Omental fat pad (tissue), 4 donors: ENCODE measurements around the gene HOXC11. TPM values are rescaled to one million over a fixed set of nuclear protein-coding genes. Genes with fewer than 3 reads are reported as not detected.
A peak's percentile ranks its signal among the peaks of the same experiment; 100 is the strongest.

Experiments
- ATAC-seq: fragments of 150-250 bp; one replicate; pipeline ENCODE4 v1.9.1; 2016; ENCODE audit warnings: mild to moderate bottlenecking, moderate library complexity; ENCODE audit not compliant: low FRiP score
- DNase-seq: peaks from one replicate; pipeline ENCODE4 v3.0.0-alpha.2; 2019; ENCODE audit warnings: low spot score
- total RNA-seq, 4 donors: library from RNA; depleted of rRNA; stranded (reverse); fragments of >200 nt; gene quantifications; one replicate each; pipeline ENCODE4 v1.1.0, GENCODE V29; 2016
- TF ChIP-seq, protein P1 (sequence below), 3 donors: fragments of 450-650 bp; IDR thresholded peaks; one replicate each; pipeline ENCODE4 v1.5.1; 2016 to 2017; ENCODE audit warnings: antibody characterized with exemption in 3 of 3, mild to moderate bottlenecking in 3 of 3, moderate library complexity in 2 of 3

The HOXC11 gene
- total RNA-seq, 4 donors from 2014 or later, result not detected

DNA sequence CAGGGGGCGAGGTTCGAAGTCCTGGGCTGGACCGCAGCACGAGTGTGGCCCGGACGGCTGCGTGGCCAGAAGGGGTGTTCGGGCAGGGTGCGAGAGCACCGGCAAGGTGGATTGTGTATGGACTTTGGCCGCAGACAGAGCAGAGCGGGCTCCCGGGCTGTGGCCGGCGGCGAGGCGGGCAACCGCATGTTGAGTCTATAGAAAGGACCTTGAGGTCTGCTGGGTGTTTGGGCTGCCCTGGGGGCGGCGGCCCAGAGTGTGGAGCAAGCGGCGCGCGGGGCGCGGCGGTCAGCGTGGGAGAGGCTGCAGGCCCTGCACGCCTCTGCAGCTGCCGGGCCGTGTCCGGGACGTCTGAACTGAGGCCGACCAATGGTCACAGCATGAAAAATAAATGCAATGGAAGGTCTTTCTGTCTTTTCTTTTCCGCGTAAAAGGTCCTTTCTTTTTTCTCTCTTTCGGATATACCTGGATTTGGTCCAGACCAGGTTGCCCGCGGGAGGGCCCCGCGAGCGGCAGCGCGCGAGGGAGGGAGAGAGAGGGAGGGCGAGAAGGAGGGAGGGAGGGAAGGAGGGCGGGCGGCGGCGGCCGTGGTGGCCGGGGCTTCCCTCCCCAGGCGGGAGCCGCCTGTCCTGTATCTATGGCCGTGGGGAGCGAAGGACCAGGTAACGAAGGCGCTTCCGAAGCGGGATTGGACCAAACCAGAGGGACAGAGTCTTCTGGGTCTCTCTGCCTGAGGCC lies 21.5 kb downstream of the HOXC11 start:
- DNase-seq, result no peak
- TF ChIP-seq, protein P1, sequence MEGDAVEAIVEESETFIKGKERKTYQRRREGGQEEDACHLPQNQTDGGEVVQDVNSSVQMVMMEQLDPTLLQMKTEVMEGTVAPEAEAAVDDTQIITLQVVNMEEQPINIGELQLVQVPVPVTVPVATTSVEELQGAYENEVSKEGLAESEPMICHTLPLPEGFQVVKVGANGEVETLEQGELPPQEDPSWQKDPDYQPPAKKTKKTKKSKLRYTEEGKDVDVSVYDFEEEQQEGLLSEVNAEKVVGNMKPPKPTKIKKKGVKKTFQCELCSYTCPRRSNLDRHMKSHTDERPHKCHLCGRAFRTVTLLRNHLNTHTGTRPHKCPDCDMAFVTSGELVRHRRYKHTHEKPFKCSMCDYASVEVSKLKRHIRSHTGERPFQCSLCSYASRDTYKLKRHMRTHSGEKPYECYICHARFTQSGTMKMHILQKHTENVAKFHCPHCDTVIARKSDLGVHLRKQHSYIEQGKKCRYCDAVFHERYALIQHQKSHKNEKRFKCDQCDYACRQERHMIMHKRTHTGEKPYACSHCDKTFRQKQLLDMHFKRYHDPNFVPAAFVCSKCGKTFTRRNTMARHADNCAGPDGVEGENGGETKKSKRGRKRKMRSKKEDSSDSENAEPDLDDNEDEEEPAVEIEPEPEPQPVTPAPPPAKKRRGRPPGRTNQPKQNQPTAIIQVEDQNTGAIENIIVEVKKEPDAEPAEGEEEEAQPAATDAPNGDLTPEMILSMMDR (IDR thresholded peaks at IDR 0.05), result no peak
- peak; percentile 3 for ATAC-seq

DNA sequence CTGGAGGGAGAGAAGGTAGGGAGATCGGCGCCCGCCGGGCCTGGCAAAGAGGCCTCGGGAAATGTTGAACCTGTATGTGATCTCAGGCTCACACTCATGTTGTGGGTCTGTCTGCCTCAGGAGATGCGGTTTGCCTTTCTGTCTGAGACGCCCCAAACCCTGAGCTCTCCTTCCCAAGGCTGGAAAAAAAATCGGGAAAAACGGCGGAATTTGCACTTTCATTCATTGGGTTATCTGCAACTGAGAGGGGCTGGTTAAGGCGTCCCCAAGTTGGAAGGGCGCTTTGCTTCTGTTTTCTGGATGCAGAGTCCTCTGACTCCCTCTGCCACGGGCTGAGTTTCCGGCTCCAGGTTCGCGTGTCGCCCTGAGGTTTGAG lies 22.1 kb downstream of the HOXC11 start:
- ATAC-seq (peak; percentile 2), DNase-seq (no peak)
- TF ChIP-seq, protein P1 (IDR thresholded peaks at IDR 0.05), result no peak

DNA sequence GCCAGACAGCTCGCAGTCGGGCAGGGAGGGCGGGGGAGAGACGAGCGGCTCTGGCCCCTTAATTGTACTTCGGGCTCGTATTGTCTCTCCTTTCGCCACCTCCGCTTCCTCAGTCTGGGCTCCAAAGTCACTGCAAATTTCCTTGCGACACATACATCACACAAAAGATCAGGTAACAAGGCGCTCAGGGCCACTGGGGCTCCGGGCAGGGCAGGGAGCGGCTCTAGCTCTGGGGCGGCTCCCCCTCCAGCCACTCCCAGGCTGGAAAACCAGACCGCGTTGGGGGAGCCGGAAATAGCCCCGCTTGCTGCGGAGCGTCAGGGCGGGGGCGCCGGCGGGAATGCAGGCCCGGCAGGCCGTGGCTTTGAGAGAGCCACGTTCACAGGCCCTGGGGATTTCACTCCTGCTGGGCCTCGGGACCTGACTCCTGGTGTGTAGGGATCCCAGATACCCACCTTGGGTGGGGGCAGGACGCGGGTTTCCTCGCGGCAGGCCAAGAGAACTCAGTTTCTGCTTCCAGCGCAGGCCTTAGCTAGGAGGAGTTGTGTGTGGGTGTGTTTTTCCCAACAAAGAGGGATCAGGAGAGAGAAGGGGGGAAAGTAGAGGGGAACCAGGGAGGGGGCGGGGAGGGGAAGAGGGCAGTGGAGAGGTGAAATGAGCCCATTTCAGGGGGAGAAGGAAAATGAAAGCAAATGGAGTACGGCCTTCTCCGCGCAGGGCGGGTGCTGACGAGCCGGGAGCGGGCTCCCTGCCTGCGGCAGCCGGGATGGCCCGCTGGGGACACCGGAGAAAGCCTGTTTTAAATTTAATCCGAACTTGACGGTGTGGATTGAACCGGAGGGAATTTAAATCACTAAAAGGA lies 22.7 kb downstream of the HOXC11 start:
- ATAC-seq (no peak), DNase-seq (no peak)
- TF ChIP-seq, protein P1 (IDR thresholded peaks at IDR 0.05), result no peak

- TF ChIP-seq, protein P1 (IDR thresholded peaks at IDR 0.05), result no peak
- no peak for ATAC-seq
- no peak for DNase-seq
These were observed 23.6 kb downstream of the HOXC11 start for GRCh38 chr12:53996240-53997203.

DNA sequence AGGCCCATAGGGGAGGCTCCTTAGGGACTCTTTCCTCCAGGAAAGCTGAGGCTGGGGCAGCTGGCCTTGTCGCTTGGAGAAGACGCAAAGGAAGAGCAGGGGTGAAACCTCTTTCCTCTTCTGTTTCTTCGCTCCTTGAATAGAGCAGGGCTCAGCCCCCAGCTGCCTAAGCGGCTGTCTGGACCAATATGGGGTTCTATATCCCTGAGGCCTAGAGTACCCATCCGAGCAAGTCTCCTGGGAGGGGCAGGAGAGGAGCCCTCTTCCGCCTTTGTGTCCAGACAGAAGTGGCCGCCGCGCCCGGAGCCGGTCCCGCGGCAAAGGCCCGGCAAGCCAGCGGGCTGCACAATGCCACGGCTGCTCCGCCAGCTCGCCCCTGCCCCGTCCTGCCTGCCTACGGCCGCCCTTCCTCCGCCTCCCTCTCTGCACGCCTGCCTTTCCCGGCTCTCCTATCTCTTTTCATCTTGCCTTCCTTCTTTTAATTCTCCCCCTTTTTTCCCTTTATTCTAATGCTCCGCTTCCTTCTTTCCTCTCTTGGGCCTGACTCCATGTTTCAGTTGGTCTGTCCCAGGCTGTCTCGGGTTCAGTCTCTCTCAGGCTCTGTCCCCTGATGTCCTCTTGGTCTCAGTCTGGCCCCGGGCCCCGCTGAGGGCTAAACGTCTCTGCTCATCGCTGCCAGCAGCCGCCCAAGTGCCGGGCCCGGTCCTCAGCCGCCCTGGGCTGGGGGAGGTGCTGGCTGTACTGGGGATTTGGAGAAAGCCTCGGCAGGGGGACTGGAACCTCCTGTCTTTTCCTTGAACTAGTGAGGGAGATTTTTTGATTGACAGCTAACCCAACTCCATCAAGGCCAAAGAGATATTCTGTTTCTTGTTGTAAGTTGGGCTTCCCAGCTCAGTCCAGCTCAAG lies 24.5 kb downstream of the HOXC11 start:
- TF ChIP-seq, protein P1 (IDR thresholded peaks at IDR 0.05), result no peak
- ATAC-seq (no peak), DNase-seq (no peak)
